Gastroesophageal sphincter (tissue), 3 donors: ENCODE results near the gene STAU1.

ENCODE experiments used
- CTCF ChIP-seq, 4 experiments: fragments of 200-600 bp in 2 of 4; fragments of 450-650 bp in 2 of 4; sonication (generic) in 1 of 4; IDR thresholded peaks; one replicate each; pipeline ENCODE4 v1.5.1; 2017 to 2019; ENCODE audit warnings: antibody characterized with exemption in 4 of 4, mild to moderate bottlenecking in 2 of 4, moderate library complexity in 2 of 4
- POLR2A ChIP-seq, 2 donors: fragments of 450-650 bp; IDR thresholded peaks; one replicate each; pipeline ENCODE4 v1.6.1; 2017; ENCODE audit warnings: antibody characterized with exemption in 2 of 2, mild to moderate bottlenecking in 2 of 2, moderate library complexity in 1 of 2

GRCh38 chr20:49184691-49185070, 3.5 kb downstream of the STAU1 start:
- TF ChIP-seq CTCF (IDR thresholded peaks at IDR 0.05) (no peak), POLR2A (IDR thresholded peaks at IDR 0.05) (no peak)
